Measurements from ENCODE around the gene CDIPT. TPM values are rescaled to one million over a fixed set of nuclear protein-coding genes. Genes with fewer than 3 reads are reported as not detected.

The CDIPT gene
- total RNA-seq, 1 experiment from 2014 or later = 60.5 TPM

- H3K9me3 ChIP-seq (ENCODE audit: low read length) = no peaks in the 10 kb centered on the region
- H2AFZ ChIP-seq (ENCODE audit: low read length) = peak overlapping the region; percentile 80
- ATAC-seq (peak; percentile 69), DNase-seq (no peak)
- TSS peak; percentile 80 for BruUV-seq (replicated peaks)
- ChIA-PET POLR2A (ENCODE audit: unreplicated experiment) (interaction anchor here (0.7 to 1.2 kb wide), 5 partner anchors 11 to 133 kb away, joined by 3 to 16 read pairs (median 5); partner anchors contain the start of genes KCTD13 and TAOK2), CTCF (interaction anchor here (0.6 to 1.3 kb wide), 8 partner anchors 35 to 472 kb away, joined by 3 to 7 read pairs (median 4); partner anchors contain the start of genes CDIPT and MVP)
- peak overlapping the region; percentile 70 for H3K9ac ChIP-seq (ENCODE audit: low read length)
- H3K9me2 ChIP-seq (replicated peaks; ENCODE audit: low read length) = no peaks in the 10 kb centered on the region
- no peaks in the 10 kb centered on the region for H3F3A ChIP-seq (ENCODE audit: low read length, unreplicated experiment)
- TF ChIP-seq CTCF (conservative IDR thresholded peaks at IDR 0.05; ENCODE audit: low read depth, low read length) = no peak
- TF ChIP-seq EZH2 (IDR thresholded peaks at IDR 0.05; ENCODE audit: low read length, unreplicated experiment) = no peak
- TF ChIP-seq EZH2phosphoT487 (IDR thresholded peaks at IDR 0.05; ENCODE audit: borderline replicate concordance, low read length) = no peak
- H3K27ac ChIP-seq (ENCODE audit: low read length) = peak overlapping the region; percentile 45
- no peaks in the 10 kb centered on the region for H3K79me2 ChIP-seq (ENCODE audit: low read length)
- intact Hi-C loops (cut with micrococcal nuclease) = no loop called here
- H3K4me1 ChIP-seq (ENCODE audit: insufficient read depth, low read length) = peaks cover 7% of the 10 kb centered on the region; the same call in 1 of the 2 replicates
- no peaks in the 10 kb centered on the region for H3K36me3 ChIP-seq (ENCODE audit: low read depth, low read length)
- peak overlapping the region; percentile 98 for H3K4me2 ChIP-seq (ENCODE audit: low read length)
- no peaks in the 10 kb centered on the region for H3K27me3 ChIP-seq (ENCODE audit: low read length)
- peak overlapping the region; percentile 66 for H3K4me3 ChIP-seq (ENCODE audit: low read length)
- H4K20me1 ChIP-seq (ENCODE audit: low read length) = no peaks in the 10 kb centered on the region
These were observed 35.9 kb upstream of the CDIPT start for GRCh38 chr16:29898804-29899515.

GRCh38 chr16:29898135-29898803 is 35.2 kb upstream of the CDIPT start:
- Histone ChIP-seq H3K4me2 (ENCODE audit: low read length) (peak overlapping the region; percentile 98), H3K9me3 (ENCODE audit: low read length) (no peaks in the 10 kb centered on the region), H3F3A (ENCODE audit: low read length, unreplicated experiment) (no peaks in the 10 kb centered on the region), H3K4me1 (ENCODE audit: insufficient read depth, low read length) (peaks cover 7% of the 10 kb centered on the region; the same call in 1 of the 2 replicates), H3K36me3 (ENCODE audit: low read depth, low read length) (no peaks in the 10 kb centered on the region), H3K9me2 (replicated peaks; ENCODE audit: low read length) (no peaks in the 10 kb centered on the region), H2AFZ (ENCODE audit: low read length) (no peak overlapping the region), H3K4me3 (ENCODE audit: low read length) (peak overlapping the region; percentile 66), H3K27ac (ENCODE audit: low read length) (no peak overlapping the region), H3K27me3 (ENCODE audit: low read length) (no peaks in the 10 kb centered on the region), H4K20me1 (ENCODE audit: low read length) (no peaks in the 10 kb centered on the region), H3K9ac (ENCODE audit: low read length) (peak overlapping the region; percentile 70), H3K79me2 (ENCODE audit: low read length) (no peaks in the 10 kb centered on the region)
- POLR2A ChIA-PET (ENCODE audit: unreplicated experiment) = no interaction called here
- no peak for DNase-seq
- CTCF ChIA-PET = no interaction called here
- no TSS peak for BruUV-seq (replicated peaks)
- TF ChIP-seq CTCF (conservative IDR thresholded peaks at IDR 0.05; ENCODE audit: low read depth, low read length) = no peak
- intact Hi-C loops (cut with micrococcal nuclease) = no loop called here
- ATAC-seq = no peak

- Histone ChIP-seq H3K4me3 (ENCODE audit: low read length) (no peak overlapping the region), H3K9me2 (replicated peaks; ENCODE audit: low read length) (no peaks in the 10 kb centered on the region), H3K4me2 (ENCODE audit: low read length) (no peak overlapping the region), H3K4me1 (ENCODE audit: insufficient read depth, low read length) (peaks cover 7% of the 10 kb centered on the region; the same call in 1 of the 2 replicates), H2AFZ (ENCODE audit: low read length) (no peak overlapping the region), H3K27me3 (ENCODE audit: low read length) (no peaks in the 10 kb centered on the region), H3K9ac (ENCODE audit: low read length) (no peak overlapping the region), H3K9me3 (ENCODE audit: low read length) (no peaks in the 10 kb centered on the region), H3K79me2 (ENCODE audit: low read length) (no peaks in the 10 kb centered on the region), H3K36me3 (ENCODE audit: low read depth, low read length) (no peaks in the 10 kb centered on the region), H3K27ac (ENCODE audit: low read length) (no peak overlapping the region), H3F3A (ENCODE audit: low read length, unreplicated experiment) (no peaks in the 10 kb centered on the region), H4K20me1 (ENCODE audit: low read length) (no peaks in the 10 kb centered on the region)
- intact Hi-C loops (cut with micrococcal nuclease) = no loop called here
- DNase-seq = no peak
- ChIA-PET POLR2A (ENCODE audit: unreplicated experiment) (no interaction called here), CTCF (no interaction called here)
- no TSS peak for BruUV-seq (replicated peaks)
- TF ChIP-seq EZH2 (IDR thresholded peaks at IDR 0.05; ENCODE audit: low read length, unreplicated experiment) (no peak), EZH2phosphoT487 (IDR thresholded peaks at IDR 0.05; ENCODE audit: borderline replicate concordance, low read length) (no peak), CTCF (conservative IDR thresholded peaks at IDR 0.05; ENCODE audit: low read depth, low read length) (no peak)
- no peak for ATAC-seq
These were observed 34.3 kb upstream of the CDIPT start for GRCh38 chr16:29897333-29897732.
